ENCODE measurements around the gene PPL.
"Not testable (repeated sequence)": the region's sequence is repeated elsewhere in the genome, so short reads cannot be mapped to it uniquely, and the experiment has no call there.

Gene PPL

GRCh38 chr16:4976079-4976478 is 39.1 kb upstream of the PPL start:
- no peaks in the 10 kb centered on the region for H3K9me3 ChIP-seq (ENCODE audit: control insufficient read depth, insufficient read depth, low read length)
- no peaks in the 10 kb centered on the region for H3K27me3 ChIP-seq (ENCODE audit: control insufficient read depth, insufficient read depth, low read length)
- no peak for DNase-seq (ENCODE audit: low read depth, low spot score)
- no peaks in the 10 kb centered on the region for H3K36me3 ChIP-seq (ENCODE audit: control insufficient read depth, insufficient read depth, low read length)
- no peaks in the 10 kb centered on the region for H3K4me1 ChIP-seq (ENCODE audit: control insufficient read depth, insufficient read depth, low read length)
- H3K4me3 ChIP-seq (ENCODE audit: low read length): no peak overlapping the region
- no CpG with 5 or more reads among the region's 2 CpGs for WGBS (ENCODE audit: insufficient coverage, insufficient read length)
- no peak overlapping the region for H3K27ac ChIP-seq (ENCODE audit: low read length)

- no peak overlapping the region for H3K4me3 ChIP-seq (ENCODE audit: low read length)
- H3K27me3 ChIP-seq (ENCODE audit: control insufficient read depth, insufficient read depth, low read length): no peaks in the 10 kb centered on the region
- DNase-seq (ENCODE audit: low read depth, low spot score): no peak
- H3K36me3 ChIP-seq (ENCODE audit: control insufficient read depth, insufficient read depth, low read length): no peaks in the 10 kb centered on the region
- H3K9me3 ChIP-seq (ENCODE audit: control insufficient read depth, insufficient read depth, low read length): no peaks in the 10 kb centered on the region
- H3K4me1 ChIP-seq (ENCODE audit: control insufficient read depth, insufficient read depth, low read length): peaks cover 5% of the 10 kb centered on the region; the same call in 1 of the 2 replicates
- no CpG with 5 or more reads among the region's 8 CpGs for WGBS (ENCODE audit: insufficient coverage, insufficient read length)
- H3K27ac ChIP-seq (ENCODE audit: low read length): no peak overlapping the region
These were observed 36.1 kb upstream of the PPL start for GRCh38 chr16:4972938-4973587.

GRCh38 chr16:4970010-4970409 is 33.1 kb upstream of the PPL start:
- H3K27ac ChIP-seq (ENCODE audit: low read length): no peak overlapping the region
- no peak overlapping the region for H3K4me3 ChIP-seq (ENCODE audit: low read length)
- no CpG with 5 or more reads among the region's 3 CpGs for WGBS (ENCODE audit: insufficient coverage, insufficient read length)
- H3K4me1 ChIP-seq (ENCODE audit: control insufficient read depth, insufficient read depth, low read length): peaks cover 5% of the 10 kb centered on the region; the same call in 1 of the 2 replicates
- DNase-seq (ENCODE audit: low read depth, low spot score): no peak
- H3K9me3 ChIP-seq (ENCODE audit: control insufficient read depth, insufficient read depth, low read length): no peaks in the 10 kb centered on the region
- no peaks in the 10 kb centered on the region for H3K27me3 ChIP-seq (ENCODE audit: control insufficient read depth, insufficient read depth, low read length)
- H3K36me3 ChIP-seq (ENCODE audit: control insufficient read depth, insufficient read depth, low read length): no peaks in the 10 kb centered on the region

GRCh38 chr16:4968879-4969483 is 32.0 kb upstream of the PPL start:
- no CpG with 5 or more reads among the region's 13 CpGs for WGBS (ENCODE audit: insufficient coverage, insufficient read length)
- H3K9me3 ChIP-seq (ENCODE audit: control insufficient read depth, insufficient read depth, low read length): no peaks in the 10 kb centered on the region
- no peak overlapping the region for H3K4me3 ChIP-seq (ENCODE audit: low read length)
- peaks cover 5% of the 10 kb centered on the region; the same call in 1 of the 2 replicates for H3K4me1 ChIP-seq (ENCODE audit: control insufficient read depth, insufficient read depth, low read length)
- H3K36me3 ChIP-seq (ENCODE audit: control insufficient read depth, insufficient read depth, low read length): no peaks in the 10 kb centered on the region
- H3K27me3 ChIP-seq (ENCODE audit: control insufficient read depth, insufficient read depth, low read length): no peaks in the 10 kb centered on the region
- no peak overlapping the region for H3K27ac ChIP-seq (ENCODE audit: low read length)
- no peak for DNase-seq (ENCODE audit: low read depth, low spot score)

GRCh38 chr16:4968278-4968677 is 31.3 kb upstream of the PPL start:
- not testable (repeated sequence) for H3K4me3 ChIP-seq (ENCODE audit: low read length); H3K27ac ChIP-seq (ENCODE audit: low read length); DNase-seq (ENCODE audit: low read depth, low spot score); H3K4me1 ChIP-seq (ENCODE audit: control insufficient read depth, insufficient read depth, low read length); H3K9me3 ChIP-seq (ENCODE audit: control insufficient read depth, insufficient read depth, low read length); H3K36me3 ChIP-seq (ENCODE audit: control insufficient read depth, insufficient read depth, low read length); H3K27me3 ChIP-seq (ENCODE audit: control insufficient read depth, insufficient read depth, low read length)
- no CpG with 5 or more reads among the region's 12 CpGs for WGBS (ENCODE audit: insufficient coverage, insufficient read length)

GRCh38 chr16:4966736-4967453 is 29.9 kb upstream of the PPL start:
- Histone ChIP-seq H3K36me3 (ENCODE audit: control insufficient read depth, insufficient read depth, low read length) (no peaks in the 10 kb centered on the region), H3K27me3 (ENCODE audit: control insufficient read depth, insufficient read depth, low read length) (no peaks in the 10 kb centered on the region)

GRCh38 chr16:4963527-4963926 is 26.6 kb upstream of the PPL start:
- H3K36me3 ChIP-seq (ENCODE audit: control insufficient read depth, insufficient read depth, low read length); H3K27ac ChIP-seq (ENCODE audit: low read length); DNase-seq (ENCODE audit: low read depth, low spot score); H3K4me3 ChIP-seq (ENCODE audit: low read length); H3K27me3 ChIP-seq (ENCODE audit: control insufficient read depth, insufficient read depth, low read length); H3K9me3 ChIP-seq (ENCODE audit: control insufficient read depth, insufficient read depth, low read length); H3K4me1 ChIP-seq (ENCODE audit: control insufficient read depth, insufficient read depth, low read length): not testable (repeated sequence)
- no CpG with 5 or more reads among the region's 7 CpGs for WGBS (ENCODE audit: insufficient coverage, insufficient read length)

More at GRCh38 chr16:4966736-4967453, 29.9 kb upstream of the PPL start:
- H3K4me1 ChIP-seq (ENCODE audit: control insufficient read depth, insufficient read depth, low read length): peaks cover 5% of the 10 kb centered on the region; the same call in 1 of the 2 replicates
- no CpG with 5 or more reads among the region's 10 CpGs for WGBS (ENCODE audit: insufficient coverage, insufficient read length)
- no peak overlapping the region for H3K4me3 ChIP-seq (ENCODE audit: low read length)
- no peak overlapping the region for H3K27ac ChIP-seq (ENCODE audit: low read length)
- DNase-seq (ENCODE audit: low read depth, low spot score): no peak
- H3K9me3 ChIP-seq (ENCODE audit: control insufficient read depth, insufficient read depth, low read length): no peaks in the 10 kb centered on the region

- H3K27ac ChIP-seq (ENCODE audit: low read length): no peak overlapping the region
- no peak for DNase-seq (ENCODE audit: low read depth, low spot score)
- no peaks in the 10 kb centered on the region for H3K36me3 ChIP-seq (ENCODE audit: control insufficient read depth, insufficient read depth, low read length)
- no peak overlapping the region for H3K4me3 ChIP-seq (ENCODE audit: low read length)
- WGBS (ENCODE audit: insufficient coverage, insufficient read length): no CpG with 5 or more reads among the region's 7 CpGs
- peaks cover 4% of the 10 kb centered on the region; the same call in 1 of the 2 replicates for H3K4me1 ChIP-seq (ENCODE audit: control insufficient read depth, insufficient read depth, low read length)
- H3K27me3 ChIP-seq (ENCODE audit: control insufficient read depth, insufficient read depth, low read length): no peaks in the 10 kb centered on the region
- no peaks in the 10 kb centered on the region for H3K9me3 ChIP-seq (ENCODE audit: control insufficient read depth, insufficient read depth, low read length)
These were observed 25.8 kb upstream of the PPL start for GRCh38 chr16:4962716-4963115.

- DNase-seq (ENCODE audit: low read depth, low spot score): no peak
- no peak overlapping the region for H3K4me3 ChIP-seq (ENCODE audit: low read length)
- WGBS (ENCODE audit: insufficient coverage, insufficient read length): no CpG with 5 or more reads among the region's 6 CpGs
- no peaks in the 10 kb centered on the region for H3K9me3 ChIP-seq (ENCODE audit: control insufficient read depth, insufficient read depth, low read length)
- no peaks in the 10 kb centered on the region for H3K36me3 ChIP-seq (ENCODE audit: control insufficient read depth, insufficient read depth, low read length)
- peaks cover 4% of the 10 kb centered on the region; the same call in 1 of the 2 replicates for H3K4me1 ChIP-seq (ENCODE audit: control insufficient read depth, insufficient read depth, low read length)
- H3K27me3 ChIP-seq (ENCODE audit: control insufficient read depth, insufficient read depth, low read length): no peaks in the 10 kb centered on the region
- H3K27ac ChIP-seq (ENCODE audit: low read length): no peak overlapping the region
These were observed 23.6 kb upstream of the PPL start for GRCh38 chr16:4960579-4960978.

GRCh38 chr16:4958510-4959438 is 21.8 kb upstream of the PPL start:
- Histone ChIP-seq H3K4me3 (ENCODE audit: low read length) (peak overlapping the region; percentile 11; the same call in 1 of the 2 replicates), H3K4me1 (ENCODE audit: control insufficient read depth, insufficient read depth, low read length) (peaks cover 4% of the 10 kb centered on the region; the same call in 1 of the 2 replicates), H3K27me3 (ENCODE audit: control insufficient read depth, insufficient read depth, low read length) (no peaks in the 10 kb centered on the region), H3K9me3 (ENCODE audit: control insufficient read depth, insufficient read depth, low read length) (no peaks in the 10 kb centered on the region), H3K27ac (ENCODE audit: low read length) (no peak overlapping the region), H3K36me3 (ENCODE audit: control insufficient read depth, insufficient read depth, low read length) (no peaks in the 10 kb centered on the region)
- DNase-seq (ENCODE audit: low read depth, low spot score): no peak
- no CpG with 5 or more reads among the region's 29 CpGs for WGBS (ENCODE audit: insufficient coverage, insufficient read length)
